Germinal center (tissue), 1 donor: ENCODE data around the gene CASD1.

Source experiments
- DNase-seq: peaks from one replicate; pipeline ENCODE4 v3.0.0; 2012; ENCODE audit warnings: mixed read lengths, low spot score

The CASD1 gene

DNA sequence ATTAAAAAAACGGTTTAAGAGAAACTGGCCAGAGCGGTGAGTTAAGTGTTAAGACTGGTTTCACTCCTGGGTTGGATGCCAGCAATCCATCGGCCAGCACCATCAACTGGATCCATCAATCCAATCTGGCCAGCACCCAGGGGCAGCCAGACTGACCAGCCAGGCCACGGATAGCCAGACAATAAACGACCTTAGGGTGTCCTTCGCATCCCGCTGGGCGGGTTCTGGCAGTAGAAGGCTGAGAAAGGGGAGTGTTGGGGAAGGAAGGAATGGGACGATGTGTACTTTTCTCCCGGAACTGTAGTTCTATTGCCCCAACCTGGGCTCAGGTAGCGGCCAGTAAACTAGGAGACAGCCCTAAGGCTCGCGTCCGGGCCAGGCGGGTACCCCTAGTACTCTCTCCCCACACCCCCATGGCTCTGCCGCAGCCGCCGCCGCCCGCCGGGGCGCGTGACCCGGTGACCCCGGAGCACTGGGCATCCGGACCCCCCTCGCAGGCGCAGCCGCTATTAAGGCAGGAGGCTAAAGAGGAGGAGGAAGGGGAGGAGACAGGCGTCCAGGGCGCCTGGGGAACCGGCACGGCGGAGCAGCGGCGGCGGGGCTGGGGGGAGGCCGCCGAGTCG is at the start of gene CASD1:
CASD1 (plus strand) TSS at position 546 of the 623 bp plus-strand sequence. CDS start 276 bp downstream, outside the sequence.
- DNase-seq = no peak

DNA sequence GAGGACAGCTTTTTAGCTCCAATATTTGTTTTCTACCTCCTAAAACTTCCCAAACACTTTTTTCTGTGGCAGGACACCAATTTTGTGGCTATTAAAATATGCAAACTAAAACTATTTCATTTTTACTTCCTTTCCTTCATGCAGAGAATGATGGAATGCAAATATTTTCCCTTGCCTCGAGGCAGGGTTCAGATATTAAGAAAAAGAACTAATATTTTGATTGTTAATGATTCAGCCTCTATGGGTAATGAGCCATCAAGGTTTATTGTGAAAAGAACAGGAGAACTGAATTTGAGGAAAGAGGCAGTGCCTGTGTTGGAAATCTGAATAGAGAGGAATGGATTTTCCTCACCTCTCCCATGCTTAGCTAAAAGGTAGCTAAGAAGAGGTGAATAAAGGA is 43.1 kb upstream of the CASD1 start:
- DNase-seq = no peak

DNA sequence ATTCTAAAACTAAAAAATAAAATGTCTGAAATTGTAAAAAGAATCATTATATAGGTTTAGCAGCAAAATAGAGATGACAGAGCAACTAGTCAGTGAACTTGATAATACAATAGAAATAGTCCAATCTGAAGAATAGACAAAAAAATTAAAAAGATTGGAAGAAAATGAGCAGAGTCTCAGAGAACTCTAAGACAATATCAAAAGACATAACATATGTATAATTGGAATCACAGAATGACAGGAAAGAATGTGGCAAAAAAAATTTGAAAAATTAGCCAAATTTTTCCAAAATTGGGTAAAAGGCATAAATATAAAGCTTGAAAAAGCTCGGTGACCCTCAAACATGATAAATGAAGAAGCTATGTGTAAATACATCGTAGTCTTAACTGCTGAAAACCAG is 38.0 kb upstream of the CASD1 start:
- no peak for DNase-seq

DNA sequence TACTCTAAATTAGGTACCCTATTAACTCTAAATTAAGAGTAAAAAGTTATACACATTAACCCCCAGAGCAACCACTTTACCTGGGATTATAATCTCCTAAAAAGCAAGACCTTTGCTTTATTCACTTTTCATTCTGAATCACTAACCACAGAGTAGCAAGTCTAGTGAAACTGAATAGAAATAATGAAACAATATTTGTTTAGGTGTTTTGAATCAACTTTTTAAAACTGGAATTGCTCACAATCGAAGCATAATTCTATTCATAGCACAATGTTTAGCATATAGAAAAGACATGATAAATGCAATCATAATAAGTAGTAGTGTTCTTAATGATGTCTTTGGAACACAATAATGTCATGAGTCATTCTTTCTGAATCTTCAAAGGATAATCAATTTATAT is 37.0 kb upstream of the CASD1 start:
- DNase-seq = no peak

DNA sequence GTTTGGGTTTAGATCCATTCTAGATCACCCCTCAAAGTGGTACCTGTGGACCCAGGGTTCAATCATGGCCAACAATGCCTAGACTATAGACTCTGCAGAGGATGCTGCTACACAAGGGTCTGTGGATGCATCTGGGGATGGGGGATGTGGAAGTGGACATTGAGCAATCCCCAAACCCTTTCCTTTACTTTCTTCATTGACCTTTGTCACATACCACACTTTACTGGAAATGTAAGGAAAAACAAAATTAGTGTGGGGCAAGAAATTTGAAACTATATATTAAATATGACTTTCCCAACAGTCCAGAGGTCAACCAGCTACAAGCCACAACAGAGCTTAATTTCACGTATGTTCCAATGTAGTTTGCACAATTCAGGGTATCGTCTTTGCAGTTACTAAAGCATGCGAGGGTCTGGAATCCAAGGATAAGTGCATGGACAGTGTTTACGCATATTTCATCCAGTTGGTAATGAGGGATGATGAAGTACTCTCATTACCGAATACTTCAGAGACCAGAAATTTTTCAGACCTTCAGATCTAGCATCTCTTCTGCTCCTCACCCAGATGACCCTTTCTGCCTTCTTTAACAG is 33.3 kb upstream of the CASD1 start:
- no peak for DNase-seq

DNA sequence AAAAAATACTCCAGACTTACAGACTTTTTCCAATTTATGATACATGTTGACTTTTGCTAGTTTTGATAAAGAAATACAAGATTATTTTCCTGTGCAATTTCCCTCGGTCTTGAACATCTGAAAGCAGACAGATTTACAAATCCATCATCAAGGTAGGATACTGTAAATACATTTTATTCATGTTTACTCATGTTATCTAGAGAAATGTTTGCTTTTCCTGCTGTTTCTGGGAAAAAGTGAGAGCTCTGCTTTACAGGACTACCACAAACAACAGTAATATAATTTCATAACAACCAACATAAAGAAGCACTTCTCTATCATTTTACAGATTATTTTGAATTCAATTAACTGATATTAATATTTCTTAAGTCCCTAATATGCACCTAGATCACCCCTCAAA is 31.7 kb upstream of the CASD1 start:
- DNase-seq = no peak

DNA sequence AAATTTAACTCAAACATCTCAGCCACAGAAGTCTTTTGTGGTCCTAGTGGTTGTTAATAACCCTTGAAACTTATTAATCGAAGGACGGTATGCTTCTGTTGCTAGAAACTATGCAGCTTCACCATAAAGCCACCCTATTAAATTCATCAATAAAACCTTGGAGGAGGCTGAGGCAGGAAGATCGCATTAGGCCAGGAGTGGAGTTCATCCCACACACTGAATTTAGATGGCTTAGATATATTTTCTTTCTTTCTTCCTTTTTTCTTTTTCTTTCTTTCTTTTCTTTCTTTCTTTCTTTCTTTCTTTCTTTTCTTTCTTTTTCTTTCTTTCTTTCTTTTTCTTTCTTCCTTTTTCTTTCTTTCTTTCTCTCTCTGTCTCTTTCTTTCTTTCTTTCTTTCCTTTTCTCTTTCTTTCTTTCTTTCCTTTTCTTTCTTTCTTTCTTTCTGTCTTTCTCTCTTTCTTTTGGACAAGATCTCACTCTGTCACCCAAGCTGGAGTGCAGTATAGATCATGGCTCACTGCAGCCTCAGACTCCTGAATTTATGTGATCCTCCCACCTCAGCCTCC is 30.9 kb upstream of the CASD1 start:
- no peak for DNase-seq

DNA sequence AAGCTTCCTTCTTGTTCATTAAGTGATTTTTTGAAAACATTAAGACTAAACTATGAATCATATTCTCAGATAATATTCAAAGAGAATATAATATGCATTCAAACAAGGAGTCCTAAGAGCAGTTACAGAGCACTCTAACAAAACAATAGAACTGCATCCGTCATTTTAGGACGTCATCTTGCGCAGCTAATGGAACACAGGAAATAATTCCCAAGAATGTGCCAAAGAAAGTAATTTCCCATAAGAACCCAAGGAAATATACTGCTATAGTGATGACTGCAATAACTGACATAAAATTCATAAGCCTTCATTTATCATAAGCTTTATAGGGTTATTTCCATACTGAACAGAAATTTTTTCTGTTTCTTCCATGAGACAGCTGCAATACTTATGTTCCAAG is 28.3 kb upstream of the CASD1 start:
- DNase-seq = no peak

DNA sequence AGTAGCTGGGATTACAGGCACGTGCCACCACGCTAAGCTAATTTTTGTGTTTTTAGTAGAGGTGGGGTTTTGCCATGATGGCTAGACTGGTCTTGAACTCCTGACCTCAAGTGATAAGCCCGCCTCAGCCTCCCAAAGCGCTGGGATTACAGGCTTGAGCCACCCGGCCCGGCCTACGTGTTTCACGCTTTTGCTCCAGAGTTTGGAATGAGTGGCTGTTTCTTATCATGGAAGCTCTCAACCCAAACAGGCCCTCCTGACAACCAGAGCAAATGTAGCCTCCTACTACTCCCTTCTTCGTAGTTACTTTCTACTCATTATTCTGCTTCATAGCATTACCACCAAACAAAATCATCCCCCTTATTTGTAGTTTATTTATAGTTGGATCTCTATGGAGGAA is 26.8 kb upstream of the CASD1 start:
- DNase-seq = no peak

DNA sequence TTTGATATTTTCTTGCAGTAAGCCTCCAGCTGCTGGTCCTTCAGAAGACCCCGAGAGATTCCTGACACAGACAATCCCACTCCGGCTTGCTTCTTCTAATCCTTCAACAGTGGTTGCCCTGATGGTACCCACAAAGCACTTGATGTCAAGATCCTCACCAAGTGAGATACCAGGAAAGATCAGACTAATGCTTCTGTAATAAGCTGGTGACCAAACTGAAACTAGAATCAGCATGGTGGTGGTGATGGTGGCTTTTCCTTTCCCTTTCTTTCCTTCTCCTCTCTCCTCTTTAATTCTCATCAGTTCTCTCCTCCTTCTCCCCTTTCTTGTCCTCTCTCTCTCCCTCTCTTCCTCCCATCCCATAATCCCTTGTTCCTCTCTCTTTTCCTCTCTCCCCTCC is 25.8 kb upstream of the CASD1 start:
- DNase-seq = no peak

DNA sequence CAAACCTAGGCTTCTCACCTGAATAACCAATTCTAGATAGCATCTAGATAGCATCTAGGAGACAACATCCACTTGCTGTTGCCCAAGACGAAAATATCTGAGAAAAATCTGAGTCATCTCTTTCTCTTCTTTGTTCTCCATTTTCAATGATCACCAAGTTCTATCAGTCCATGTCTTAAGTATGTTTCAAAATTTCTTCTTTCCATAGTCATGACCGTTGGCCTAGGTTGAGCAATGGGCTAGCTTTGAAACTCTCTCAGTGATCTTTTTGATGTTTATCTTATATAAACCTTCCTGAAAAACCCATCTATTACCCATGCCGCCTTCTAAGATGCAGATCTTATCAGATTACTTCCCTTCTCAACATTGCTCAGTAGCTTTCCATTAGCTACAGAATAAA is 23.4 kb upstream of the CASD1 start:
- DNase-seq = no peak

DNA sequence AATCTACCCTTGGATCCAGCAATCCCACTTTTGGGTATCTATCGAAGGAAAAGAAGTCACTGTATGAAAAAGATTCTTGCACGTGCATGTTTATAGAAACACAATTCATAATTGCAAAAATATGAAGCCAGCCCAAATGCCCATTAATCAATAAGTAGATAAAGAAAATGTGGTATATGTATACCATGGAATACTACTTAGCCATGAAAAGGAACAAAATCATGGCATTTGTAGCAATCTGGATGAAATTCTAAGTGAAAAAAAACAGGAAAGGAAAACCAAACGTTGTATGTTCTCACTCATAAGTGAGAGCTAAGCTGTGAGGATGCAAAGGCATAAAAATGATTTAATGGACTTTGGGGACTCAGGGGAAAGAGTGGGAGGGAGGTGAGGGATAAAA is 18.2 kb upstream of the CASD1 start:
- DNase-seq = no peak

DNA sequence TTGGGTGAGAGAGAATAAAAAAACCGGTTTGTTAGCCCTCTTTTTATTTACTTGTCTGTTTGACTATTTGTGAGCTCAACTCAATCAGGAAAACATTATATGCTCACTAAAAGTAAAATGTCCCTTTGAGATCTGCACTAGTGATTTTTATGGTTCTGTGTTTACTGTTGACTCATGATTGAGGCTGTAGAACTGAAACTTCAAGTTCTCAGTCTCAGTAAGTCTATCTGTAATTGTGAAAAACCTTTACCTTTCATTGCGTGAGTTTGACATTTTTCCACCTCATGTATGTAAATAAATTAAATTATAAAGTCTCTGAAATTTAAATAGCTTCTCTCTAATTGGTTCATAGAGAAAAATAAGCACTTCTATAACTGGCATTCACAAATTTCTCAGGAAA is 17.0 kb upstream of the CASD1 start:
- DNase-seq = no peak

DNA sequence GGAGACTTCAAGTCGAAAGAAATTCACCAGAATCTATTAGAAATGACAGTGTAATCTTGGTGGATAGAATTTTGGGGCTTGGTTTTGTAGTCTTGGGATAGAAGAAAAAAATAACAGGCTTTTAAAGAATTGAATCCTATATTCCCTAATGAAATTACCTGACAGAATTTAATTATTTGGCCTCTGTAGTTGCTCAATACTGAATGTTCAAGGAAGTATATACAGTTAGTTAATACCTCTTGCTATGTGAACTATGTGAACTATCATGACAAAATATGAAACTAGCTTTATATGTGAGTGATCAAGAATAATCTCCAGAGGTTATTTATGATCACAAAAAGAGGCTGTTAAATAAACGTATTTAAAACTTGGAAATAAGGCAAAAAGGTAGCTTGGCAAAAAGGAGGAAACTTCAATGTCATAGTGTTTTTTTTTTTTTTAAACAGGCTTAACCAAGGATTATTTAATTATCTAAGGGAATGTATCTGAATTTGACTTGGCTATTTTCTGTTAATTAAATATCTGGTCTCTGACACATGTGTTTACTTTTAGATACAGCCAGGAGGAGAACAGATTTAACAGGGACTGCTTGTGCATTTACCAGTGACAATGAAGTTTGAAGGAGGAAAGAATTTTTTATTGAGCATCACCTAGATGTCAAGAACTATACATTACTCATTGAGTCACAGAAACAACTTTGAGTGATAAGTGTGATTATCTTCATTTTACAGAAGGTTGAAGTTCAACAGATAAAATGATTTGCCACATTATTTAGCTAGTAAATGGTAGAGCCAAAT is 11.5 kb upstream of the CASD1 start:
- no peak for DNase-seq

DNA sequence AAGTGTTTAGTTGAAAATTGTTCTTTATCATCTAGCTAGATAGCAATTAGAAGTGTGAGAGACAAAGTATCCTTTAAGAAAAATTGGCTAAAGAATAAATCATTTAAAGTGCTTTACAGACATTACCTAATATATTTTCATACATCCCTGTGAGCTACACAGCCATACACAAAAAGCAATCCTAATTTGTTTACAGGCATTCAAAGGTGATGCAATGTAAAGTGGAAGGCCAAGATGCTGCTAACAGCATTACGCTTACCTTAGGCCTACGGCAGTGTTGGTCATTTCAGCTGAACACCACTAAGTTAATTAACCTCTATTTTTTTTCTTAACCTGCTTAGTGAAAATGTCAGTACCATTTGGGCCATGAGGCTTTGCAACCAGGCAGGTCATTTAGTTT is 10.7 kb upstream of the CASD1 start:
- no peak for DNase-seq

DNA sequence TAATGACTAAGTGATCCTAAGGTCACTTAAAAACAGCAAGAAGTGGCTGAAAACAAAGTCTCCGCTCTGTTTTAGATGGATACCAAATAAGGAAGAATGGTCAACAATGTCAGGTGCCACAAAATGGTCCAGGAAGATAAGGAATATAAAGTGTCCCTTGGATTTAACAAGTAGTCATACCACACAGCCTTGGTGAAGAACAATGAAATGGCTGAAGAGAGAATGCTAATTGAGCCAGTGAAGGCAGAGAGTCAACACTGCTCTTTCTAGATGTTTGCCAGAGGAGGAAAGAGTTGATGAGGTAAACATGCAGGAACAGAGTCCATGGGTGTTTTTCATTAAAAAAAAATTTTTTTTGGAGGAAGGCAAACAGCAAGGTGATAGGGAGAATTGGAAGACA is 2.1 kb upstream of the CASD1 start:
- no peak for DNase-seq

DNA sequence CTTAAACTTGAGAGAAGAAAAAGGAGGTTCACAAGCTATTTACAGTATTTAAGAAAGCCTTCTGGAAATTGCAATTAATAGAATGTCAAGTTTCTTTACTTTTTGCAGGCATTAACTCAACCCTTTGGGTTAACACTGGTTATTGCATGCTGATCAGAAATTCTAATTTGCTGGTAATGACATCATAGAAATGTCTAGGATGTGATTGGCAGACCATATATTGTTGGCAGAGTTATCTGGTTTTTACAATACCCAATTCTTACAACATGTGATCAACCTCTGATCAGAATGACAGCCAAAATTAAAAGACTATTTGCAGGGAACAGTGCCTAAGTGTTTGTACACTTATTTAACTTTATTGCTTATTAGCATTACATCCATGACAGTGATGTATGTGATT is 1.6 kb upstream of the CASD1 start:
- no peak for DNase-seq

DNA sequence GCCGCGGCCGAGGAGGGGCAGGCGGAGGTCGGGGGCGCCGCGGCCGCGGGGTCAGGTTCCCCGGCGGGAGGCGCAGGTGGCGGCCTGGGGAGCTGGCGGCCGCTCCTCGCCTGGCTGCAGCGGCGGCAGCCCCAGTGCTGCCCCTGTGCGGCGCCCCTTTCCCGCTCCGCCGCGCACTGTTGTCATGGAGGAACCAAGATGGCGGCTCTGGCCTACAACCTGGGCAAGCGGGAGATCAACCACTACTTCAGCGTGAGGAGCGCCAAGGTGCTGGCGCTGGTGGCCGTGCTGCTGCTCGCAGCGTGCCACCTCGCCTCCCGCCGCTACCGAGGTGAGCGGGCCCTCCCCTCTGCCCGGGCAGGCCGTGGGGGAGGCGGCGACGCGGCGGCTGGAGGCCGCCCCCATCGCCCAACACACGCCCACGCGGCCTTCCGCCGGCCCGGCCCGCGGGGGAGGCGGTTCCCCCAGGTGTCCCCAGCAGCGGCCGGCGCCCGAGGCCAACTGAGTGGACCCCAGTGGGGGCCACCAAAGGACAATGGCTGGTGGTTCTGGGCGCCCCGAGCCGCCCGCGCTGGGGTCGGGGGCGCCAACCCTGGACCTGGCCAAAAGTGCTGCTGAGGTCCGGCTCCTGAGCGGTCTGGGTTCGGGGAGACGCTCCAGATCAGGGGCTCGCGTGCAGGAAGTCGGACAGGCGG is 425 bp downstream of the CASD1 start:
- DNase-seq = peak; percentile 85

DNA sequence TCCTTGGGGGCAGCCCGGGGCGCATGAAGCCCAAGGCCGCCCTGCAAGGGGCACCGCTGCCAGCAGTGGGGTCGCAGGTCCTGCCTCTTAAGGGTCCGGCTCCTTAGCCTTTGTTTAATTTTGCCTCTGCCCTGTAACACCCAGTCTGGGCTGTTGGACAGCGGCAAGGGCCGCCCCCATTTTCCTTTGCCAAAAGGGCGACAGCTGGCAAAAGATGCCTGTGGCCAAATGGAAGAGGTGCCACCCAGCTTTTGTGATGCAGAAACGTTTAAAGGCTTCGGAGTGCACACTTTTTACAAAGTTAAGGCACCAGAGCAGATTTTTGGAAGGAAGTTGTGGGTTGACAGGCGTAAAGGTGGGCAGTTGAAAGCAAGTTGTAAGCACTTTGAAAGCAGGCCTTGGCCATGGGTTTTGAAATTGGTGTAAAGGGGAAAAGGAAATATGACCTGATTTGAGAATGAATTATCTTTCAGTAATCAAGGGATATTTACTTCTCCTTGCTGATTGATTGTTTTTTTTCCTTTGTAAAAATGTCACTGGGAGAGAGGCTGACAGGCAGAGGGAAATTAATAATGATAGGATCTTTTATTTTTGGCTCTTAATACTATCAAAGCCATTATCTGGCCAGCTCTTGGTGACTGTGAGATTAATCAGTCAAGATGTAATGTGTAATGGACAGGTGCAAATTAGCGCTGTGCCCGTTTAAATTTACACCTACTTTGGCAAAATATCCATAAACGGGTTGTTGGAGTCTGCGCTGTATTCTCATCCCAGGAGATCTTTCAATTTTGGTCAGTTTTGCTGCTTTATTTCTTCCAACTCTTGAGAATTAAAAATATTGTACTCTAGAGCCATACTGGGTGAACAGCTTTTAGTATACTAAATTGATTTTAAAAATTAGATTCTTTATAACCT is 1.2 kb downstream of the CASD1 start:
- DNase-seq = peak; percentile 35

DNA sequence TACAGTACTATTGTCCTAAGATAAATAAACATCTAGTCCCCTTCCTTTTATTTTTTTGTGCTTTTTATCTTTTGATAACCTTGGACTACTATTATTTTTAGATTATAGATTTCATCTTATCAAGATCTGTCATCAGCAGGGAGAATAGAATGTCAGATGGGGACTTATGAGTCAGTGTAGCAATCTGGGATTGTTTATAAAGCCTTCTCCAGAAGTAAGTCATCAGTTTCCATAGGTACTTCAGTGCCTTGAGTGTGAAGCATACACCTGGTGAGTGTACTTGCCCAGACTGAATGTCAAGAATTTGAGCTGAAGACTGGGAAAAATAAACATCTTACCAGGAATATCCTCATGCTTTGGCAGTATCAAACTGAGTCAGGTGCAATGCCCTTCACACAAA is 2.1 kb downstream of the CASD1 start:
- DNase-seq = no peak

DNA sequence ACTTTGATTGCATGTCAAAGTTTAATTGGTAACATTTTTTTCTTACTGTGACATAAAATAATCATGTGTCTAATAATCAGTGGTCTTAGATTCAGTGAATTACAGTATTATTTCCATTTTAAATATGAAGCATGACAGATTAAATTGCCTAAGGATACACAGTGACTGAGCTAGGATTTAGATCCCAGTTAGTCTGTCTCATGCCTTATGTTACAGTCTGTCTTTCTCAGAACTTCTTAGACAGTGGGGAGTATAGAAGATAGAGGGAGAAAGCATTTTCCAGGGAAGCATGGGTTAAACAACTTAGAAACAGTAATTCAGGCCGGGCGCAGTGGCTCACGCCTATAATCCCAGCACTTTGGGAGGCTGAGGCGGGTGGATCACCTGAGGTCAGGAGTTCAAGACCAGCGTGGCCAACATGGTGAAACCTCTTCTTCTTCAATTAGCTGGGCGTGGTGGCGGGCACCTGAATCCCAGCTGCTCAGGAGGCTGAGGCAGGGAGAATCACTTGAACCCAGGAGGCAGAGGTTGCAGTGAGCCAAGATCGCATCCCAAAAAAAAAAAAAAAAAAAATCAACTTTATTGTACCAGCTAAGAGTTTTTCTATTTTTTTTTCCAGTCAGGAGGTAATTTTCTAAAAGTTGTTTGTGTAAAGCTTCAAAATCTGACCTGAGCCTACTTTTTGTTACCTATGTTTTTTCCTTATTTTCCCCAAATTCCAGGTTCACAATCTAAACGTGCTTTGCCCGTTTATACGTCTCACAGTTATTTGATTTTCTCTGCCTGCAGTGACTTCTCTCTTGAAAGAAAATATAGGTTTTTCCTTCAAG is 3.3 kb downstream of the CASD1 start:
- no peak for DNase-seq
